Activated naive CD4-positive, alpha-beta T cell treated with anti-CD3 and anti-CD28 coated beads, Interleukin-2, amount 50 U/mL, for 24 hours (primary cell): ENCODE results near the gene DDTL.
"Not testable (repeated sequence)": the region's sequence is repeated elsewhere in the genome, so short reads cannot be mapped to it uniquely, and the experiment has no call there.

Experiments used
- H3K27ac Mint-ChIP-seq: one replicate; pipeline ENCODE4 v1.8.0; 2021; ENCODE audit warnings: mild to moderate bottlenecking, mixed read lengths
- H3K27me3 Mint-ChIP-seq: one replicate; pipeline ENCODE4 v1.8.0; 2021; ENCODE audit warnings: mixed read lengths
- H3K36me3 Mint-ChIP-seq: one replicate; pipeline ENCODE4 v1.8.0; 2021; ENCODE audit warnings: mixed read lengths
- H3K4me1 Mint-ChIP-seq: one replicate; pipeline ENCODE4 v1.8.0; 2021; ENCODE audit warnings: mixed read lengths
- H3K4me3 Mint-ChIP-seq: one replicate; pipeline ENCODE4 v1.8.0; 2021; ENCODE audit warnings: mild to moderate bottlenecking, mixed read lengths
- H3K9me3 Mint-ChIP-seq: one replicate; pipeline ENCODE4 v1.8.0; 2021; ENCODE audit warnings: mixed read lengths

Gene DDTL

GRCh38 chr22:23966568-23966967 lies at the start of gene DDTL:
Gene DDTL, plus strand, starts transcription at chr22:23966888. Its CDS starts 27 bp downstream, at chr22:23966915.
- H3K4me1 Mint-ChIP-seq, result peaks cover 19% of the 10 kb centered on the region
- not testable (repeated sequence) for H3K27ac Mint-ChIP-seq, H3K27me3 Mint-ChIP-seq, H3K4me3 Mint-ChIP-seq, H3K9me3 Mint-ChIP-seq, H3K36me3 Mint-ChIP-seq

GRCh38 chr22:23920267-23920611 lies 46.4 kb upstream of the DDTL start:
- not testable (repeated sequence) for H3K4me3 Mint-ChIP-seq, H3K27me3 Mint-ChIP-seq, H3K27ac Mint-ChIP-seq

GRCh38 chr22:23921586-23922201 lies 45.0 kb upstream of the DDTL start:
- H3K36me3 Mint-ChIP-seq, H3K27ac Mint-ChIP-seq, H3K4me3 Mint-ChIP-seq, H3K27me3 Mint-ChIP-seq, H3K9me3 Mint-ChIP-seq, H3K4me1 Mint-ChIP-seq: not testable (repeated sequence)

More at GRCh38 chr22:23920267-23920611, 46.4 kb upstream of the DDTL start:
- H3K9me3 Mint-ChIP-seq, H3K36me3 Mint-ChIP-seq, H3K4me1 Mint-ChIP-seq: not testable (repeated sequence)

- Mint-ChIP-seq H3K9me3 (no peaks in the 10 kb centered on the region), H3K36me3 (no peaks in the 10 kb centered on the region), H3K27ac (no peak overlapping the region), H3K27me3 (no peaks in the 10 kb centered on the region), H3K4me3 (no peak overlapping the region), H3K4me1 (no peaks in the 10 kb centered on the region)
Measured at GRCh38 chr22:23922921-23923320, 43.8 kb upstream of the DDTL start.

GRCh38 chr22:23925020-23925606 lies 41.6 kb upstream of the DDTL start:
- Mint-ChIP-seq H3K27ac (no peak overlapping the region), H3K36me3 (no peaks in the 10 kb centered on the region), H3K9me3 (no peaks in the 10 kb centered on the region), H3K27me3 (peaks cover 1% of the 10 kb centered on the region), H3K4me3 (no peak overlapping the region), H3K4me1 (no peaks in the 10 kb centered on the region)

DNA sequence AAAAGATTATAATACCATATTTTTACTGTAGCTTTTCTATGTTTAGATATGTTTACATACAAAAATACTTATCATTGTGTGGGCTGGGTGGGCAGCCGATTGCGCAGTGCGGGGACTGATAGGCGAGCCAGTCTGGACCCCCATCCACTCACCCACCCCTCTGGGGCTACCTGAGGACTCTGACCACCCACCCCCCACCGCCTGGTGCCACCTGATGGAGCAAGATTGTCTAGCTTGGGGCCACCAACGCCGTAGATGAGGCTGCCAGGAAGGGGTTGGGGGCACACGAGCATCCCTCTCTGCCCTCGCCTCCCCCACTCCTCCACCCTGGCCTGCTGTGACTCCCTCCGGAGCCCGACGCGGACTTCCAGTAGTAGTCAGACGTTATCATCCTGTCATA lies 40.1 kb upstream of the DDTL start:
- peaks cover 2% of the 10 kb centered on the region for H3K36me3 Mint-ChIP-seq
- peaks cover 1% of the 10 kb centered on the region for H3K27me3 Mint-ChIP-seq
- H3K4me1 Mint-ChIP-seq, result no peaks in the 10 kb centered on the region
- no peaks in the 10 kb centered on the region for H3K9me3 Mint-ChIP-seq
- no peak overlapping the region for H3K4me3 Mint-ChIP-seq
- H3K27ac Mint-ChIP-seq, result no peak overlapping the region

GRCh38 chr22:23938328-23939016 lies 28.2 kb upstream of the DDTL start:
- no peaks in the 10 kb centered on the region for H3K36me3 Mint-ChIP-seq
- no peak overlapping the region for H3K27ac Mint-ChIP-seq
- H3K4me3 Mint-ChIP-seq, result no peak overlapping the region
- H3K27me3 Mint-ChIP-seq, result no peaks in the 10 kb centered on the region
- H3K9me3 Mint-ChIP-seq, result no peaks in the 10 kb centered on the region
- H3K4me1 Mint-ChIP-seq, result no peaks in the 10 kb centered on the region

GRCh38 chr22:23939017-23939357 lies 27.7 kb upstream of the DDTL start:
- Mint-ChIP-seq H3K36me3 (no peaks in the 10 kb centered on the region), H3K9me3 (no peaks in the 10 kb centered on the region), H3K4me3 (no peak overlapping the region), H3K27ac (no peak overlapping the region), H3K27me3 (no peaks in the 10 kb centered on the region), H3K4me1 (no peaks in the 10 kb centered on the region)

DNA sequence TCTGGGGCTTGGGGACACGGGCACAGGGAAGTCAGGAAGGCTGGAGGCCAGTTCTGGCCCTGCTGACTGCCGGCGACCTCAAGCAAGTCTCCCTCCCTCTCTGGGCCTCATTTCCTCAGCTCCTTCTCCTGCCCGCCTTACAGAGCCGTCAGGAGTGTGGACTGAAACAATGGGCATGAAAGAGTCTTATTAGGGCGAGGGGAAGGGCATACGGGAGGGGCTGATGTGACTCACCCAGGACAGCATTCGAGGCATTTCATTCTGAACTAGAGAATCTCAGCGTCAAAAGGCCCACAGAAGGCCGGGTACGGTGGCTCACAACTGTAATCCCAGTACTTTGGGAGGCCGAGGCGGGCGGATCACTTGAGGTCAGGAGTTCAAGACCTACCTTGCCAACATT lies 26.5 kb upstream of the DDTL start:
- H3K27me3 Mint-ChIP-seq, H3K4me1 Mint-ChIP-seq, H3K4me3 Mint-ChIP-seq, H3K27ac Mint-ChIP-seq, H3K9me3 Mint-ChIP-seq, H3K36me3 Mint-ChIP-seq: not testable (repeated sequence)

DNA sequence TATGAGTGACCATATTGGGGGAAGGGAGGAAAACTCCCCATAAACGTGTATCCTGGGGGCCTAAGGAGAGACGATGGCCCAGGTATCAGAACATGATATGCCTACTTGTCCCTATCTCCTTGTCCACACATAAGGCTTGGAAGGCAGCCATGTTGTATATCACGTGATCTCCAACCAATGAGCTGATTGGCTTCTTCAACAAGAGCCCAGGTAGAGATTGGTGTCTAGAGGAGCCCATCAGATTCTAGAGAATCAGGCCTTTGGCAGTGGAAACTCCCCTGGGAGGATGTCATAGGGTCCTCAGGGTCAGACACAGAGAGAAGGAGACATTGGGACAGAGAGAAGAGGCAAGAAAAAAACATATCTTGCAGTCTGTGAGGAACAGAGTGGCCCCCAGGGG lies 19.3 kb upstream of the DDTL start:
- not testable (repeated sequence) for H3K36me3 Mint-ChIP-seq, H3K27me3 Mint-ChIP-seq, H3K4me1 Mint-ChIP-seq, H3K9me3 Mint-ChIP-seq, H3K27ac Mint-ChIP-seq, H3K4me3 Mint-ChIP-seq

DNA sequence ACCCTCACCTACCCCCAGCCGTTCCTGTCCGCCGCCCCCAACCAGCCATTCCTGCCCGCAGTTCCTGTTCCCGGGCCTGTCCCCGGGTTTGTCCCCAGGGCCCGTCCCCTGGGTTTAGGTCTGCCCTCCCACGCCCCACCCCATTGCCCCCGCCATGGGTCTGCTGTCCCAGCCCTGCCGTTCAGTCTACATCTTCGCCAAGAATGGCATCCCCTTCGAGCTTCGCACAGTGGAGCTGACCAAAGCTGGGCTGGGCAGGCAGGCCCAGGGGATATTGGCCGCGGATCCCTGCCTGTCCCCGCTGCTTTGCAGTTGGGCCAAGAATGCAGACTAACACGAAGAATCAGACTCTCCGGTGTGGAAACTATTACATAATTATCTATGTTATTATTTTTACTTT lies 16.9 kb upstream of the DDTL start:
- not testable (repeated sequence) for H3K4me1 Mint-ChIP-seq, H3K36me3 Mint-ChIP-seq, H3K27ac Mint-ChIP-seq, H3K9me3 Mint-ChIP-seq, H3K4me3 Mint-ChIP-seq, H3K27me3 Mint-ChIP-seq

DNA sequence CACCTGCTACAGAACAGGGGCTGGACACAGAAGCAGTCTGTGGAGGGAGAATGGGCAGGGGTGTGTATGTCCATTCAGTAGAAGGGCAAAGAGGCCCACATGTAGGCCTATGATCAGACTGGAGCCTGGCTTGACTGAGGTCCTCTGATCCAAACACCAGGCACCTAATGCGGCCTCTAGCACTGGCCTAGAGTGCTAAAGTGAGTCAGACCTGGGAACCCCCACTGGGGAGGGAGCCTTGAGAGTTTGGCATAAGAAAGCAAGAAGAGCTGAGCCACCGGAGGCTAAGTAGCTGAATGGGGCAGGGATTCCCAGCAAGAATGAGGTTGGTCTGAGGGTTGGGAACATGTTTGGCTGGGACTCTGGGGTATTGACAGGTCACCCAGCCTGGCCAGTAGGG lies 15.3 kb upstream of the DDTL start:
- H3K27ac Mint-ChIP-seq, H3K4me1 Mint-ChIP-seq, H3K9me3 Mint-ChIP-seq, H3K36me3 Mint-ChIP-seq, H3K27me3 Mint-ChIP-seq, H3K4me3 Mint-ChIP-seq: not testable (repeated sequence)

DNA sequence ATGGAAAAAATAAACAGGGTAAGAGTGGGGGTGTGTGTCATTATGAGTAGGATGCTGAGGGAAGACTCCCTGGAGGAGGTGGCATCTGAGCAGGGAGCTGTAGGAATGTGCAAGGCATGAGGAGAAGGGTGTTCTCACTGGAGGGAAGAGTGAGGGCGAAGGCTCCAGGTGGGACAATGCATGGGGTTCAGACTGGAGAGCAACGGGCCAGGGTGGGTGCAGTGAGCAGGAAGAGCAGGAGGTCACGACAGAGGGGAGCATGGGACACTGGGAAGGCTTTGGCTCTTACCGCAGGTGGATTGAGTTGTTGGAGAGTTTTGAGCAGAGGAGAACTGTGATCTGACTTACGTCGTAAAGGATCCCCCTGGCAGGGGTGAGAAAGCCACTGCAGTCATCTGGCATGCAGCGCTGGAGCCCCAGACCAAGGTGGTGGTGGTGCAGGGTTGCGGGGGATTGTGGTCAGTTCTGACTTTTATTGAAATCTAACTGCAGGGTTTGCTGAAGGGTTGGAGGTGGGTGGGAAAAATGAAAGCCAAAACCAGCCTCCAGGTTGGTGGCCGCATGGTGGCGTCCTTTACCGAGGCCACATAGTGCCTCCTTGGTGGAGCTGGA lies 13.8 kb upstream of the DDTL start:
- H3K27ac Mint-ChIP-seq, H3K4me3 Mint-ChIP-seq, H3K4me1 Mint-ChIP-seq, H3K27me3 Mint-ChIP-seq, H3K36me3 Mint-ChIP-seq, H3K9me3 Mint-ChIP-seq: not testable (repeated sequence)

DNA sequence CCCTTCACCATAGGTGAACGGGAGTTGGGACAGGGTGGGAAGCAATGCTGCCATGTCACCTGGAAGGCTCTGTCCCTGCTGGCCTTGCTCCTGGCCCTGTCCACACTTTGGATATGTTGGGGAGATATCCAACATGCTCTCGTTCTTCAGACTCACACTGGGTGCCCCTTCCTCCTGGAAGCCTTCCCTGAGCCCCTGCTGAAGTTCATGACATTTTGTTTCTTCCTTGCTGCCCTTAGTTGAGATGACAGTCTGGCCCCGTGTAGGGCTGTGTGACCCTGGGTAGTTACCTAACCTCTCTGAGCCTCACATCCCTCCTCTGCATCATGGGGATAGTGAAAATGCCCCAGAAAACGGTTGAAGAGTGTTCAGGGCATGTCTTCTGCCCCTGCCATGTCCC lies 13.2 kb upstream of the DDTL start:
- H3K9me3 Mint-ChIP-seq, H3K4me1 Mint-ChIP-seq, H3K27ac Mint-ChIP-seq, H3K27me3 Mint-ChIP-seq, H3K4me3 Mint-ChIP-seq, H3K36me3 Mint-ChIP-seq: not testable (repeated sequence)

DNA sequence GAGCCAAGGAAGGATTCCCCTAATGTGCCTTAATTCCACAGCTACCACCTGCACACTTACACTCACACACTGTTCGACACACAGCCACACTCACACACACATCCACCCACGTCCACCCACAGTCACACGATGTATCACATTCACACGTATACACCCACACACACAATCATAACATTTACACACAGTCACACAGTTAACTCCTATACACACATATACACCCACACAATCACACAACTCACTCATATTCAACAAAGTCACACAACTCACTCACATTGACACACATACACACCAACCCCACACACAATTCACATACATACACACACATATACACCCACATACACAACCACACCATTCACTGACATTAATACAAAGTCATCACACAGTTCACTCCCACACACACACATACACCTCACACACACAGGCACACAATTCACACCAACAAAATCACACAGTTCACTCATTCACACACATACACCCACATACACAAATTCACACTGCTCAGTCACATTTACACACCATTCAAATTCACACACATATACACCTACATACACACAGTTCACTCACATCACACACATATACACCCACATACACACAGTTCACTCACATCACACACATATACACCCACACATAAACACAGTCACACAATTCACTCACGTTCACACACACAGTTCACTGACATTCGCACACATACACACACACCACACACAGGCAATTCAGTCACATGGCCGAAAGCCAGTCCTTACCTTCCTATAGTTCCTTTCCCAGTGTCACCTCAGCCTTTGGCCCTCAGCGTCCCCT lies 12.3 kb upstream of the DDTL start:
- not testable (repeated sequence) for H3K4me3 Mint-ChIP-seq, H3K27ac Mint-ChIP-seq, H3K36me3 Mint-ChIP-seq, H3K9me3 Mint-ChIP-seq, H3K4me1 Mint-ChIP-seq, H3K27me3 Mint-ChIP-seq

GRCh38 chr22:23954991-23955305 lies 11.7 kb upstream of the DDTL start:
- H3K27me3 Mint-ChIP-seq, H3K4me1 Mint-ChIP-seq, H3K4me3 Mint-ChIP-seq, H3K9me3 Mint-ChIP-seq, H3K27ac Mint-ChIP-seq, H3K36me3 Mint-ChIP-seq: not testable (repeated sequence)
